ENCODE data around the gene MAST1.

DNA sequence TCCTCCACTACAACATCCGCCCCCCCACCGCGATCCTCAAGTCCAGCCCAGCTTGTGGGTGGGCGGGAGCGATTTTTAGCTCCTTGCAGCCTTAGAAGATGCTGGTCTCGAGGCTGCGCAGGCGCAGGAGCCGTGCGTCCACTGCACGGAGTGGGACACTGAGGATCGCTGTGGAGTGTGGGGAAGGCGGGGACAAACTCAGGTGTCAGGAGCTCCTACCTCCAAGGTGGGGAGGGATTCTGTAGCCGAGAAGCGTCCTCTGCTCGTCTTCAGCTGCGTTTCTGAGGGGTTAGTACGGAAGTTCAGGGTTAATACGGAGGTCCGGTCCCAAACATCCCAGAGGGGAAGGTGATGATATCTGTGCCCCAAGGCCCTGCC, 3.8 kb upstream of the MAST1 start, which contains the start of gene RTBDN:
- TF ChIP-seq, protein P1, sequence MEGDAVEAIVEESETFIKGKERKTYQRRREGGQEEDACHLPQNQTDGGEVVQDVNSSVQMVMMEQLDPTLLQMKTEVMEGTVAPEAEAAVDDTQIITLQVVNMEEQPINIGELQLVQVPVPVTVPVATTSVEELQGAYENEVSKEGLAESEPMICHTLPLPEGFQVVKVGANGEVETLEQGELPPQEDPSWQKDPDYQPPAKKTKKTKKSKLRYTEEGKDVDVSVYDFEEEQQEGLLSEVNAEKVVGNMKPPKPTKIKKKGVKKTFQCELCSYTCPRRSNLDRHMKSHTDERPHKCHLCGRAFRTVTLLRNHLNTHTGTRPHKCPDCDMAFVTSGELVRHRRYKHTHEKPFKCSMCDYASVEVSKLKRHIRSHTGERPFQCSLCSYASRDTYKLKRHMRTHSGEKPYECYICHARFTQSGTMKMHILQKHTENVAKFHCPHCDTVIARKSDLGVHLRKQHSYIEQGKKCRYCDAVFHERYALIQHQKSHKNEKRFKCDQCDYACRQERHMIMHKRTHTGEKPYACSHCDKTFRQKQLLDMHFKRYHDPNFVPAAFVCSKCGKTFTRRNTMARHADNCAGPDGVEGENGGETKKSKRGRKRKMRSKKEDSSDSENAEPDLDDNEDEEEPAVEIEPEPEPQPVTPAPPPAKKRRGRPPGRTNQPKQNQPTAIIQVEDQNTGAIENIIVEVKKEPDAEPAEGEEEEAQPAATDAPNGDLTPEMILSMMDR (conservative IDR thresholded peaks at IDR 0.05; ENCODE audit: low read length): no peak
- TF ChIP-seq EZH2phosphoT487 (IDR thresholded peaks at IDR 0.05; ENCODE audit: borderline replicate concordance): no peak
